ENCODE data around the gene LPAR1.

GRCh38 chr9:110837401-110838005 is 200.8 kb downstream of the LPAR1 start:
- TF ChIP-seq CTCF (IDR thresholded peaks at IDR 0.05): no peak
- TF ChIP-seq POLR2A (IDR thresholded peaks at IDR 0.05): no peak

Data from lower leg skin (tissue), 3 donors.